Dendritic cell treated with granulocyte-macrophage colony-stimulating factor and Interleukin-4, amounts not matched to agents 40 ng/mL and 50 ng/mL, for 4 days (primary cell): Measurements from ENCODE around the gene GPR21.

Experiments used
- H3K27ac Mint-ChIP-seq: one replicate; pipeline ENCODE4 v1.8.0; 2022; ENCODE audit warnings: mild to moderate bottlenecking, mixed read lengths
- H3K27me3 Mint-ChIP-seq: one replicate; pipeline ENCODE4 v1.8.0; 2022; ENCODE audit warnings: mild to moderate bottlenecking, mixed read lengths
- H3K36me3 Mint-ChIP-seq: one replicate; pipeline ENCODE4 v1.8.0; 2022; ENCODE audit warnings: low read depth, mixed read lengths
- H3K4me1 Mint-ChIP-seq: one replicate; pipeline ENCODE4 v1.8.0; 2022; ENCODE audit warnings: low read depth, mixed read lengths
- H3K4me3 Mint-ChIP-seq: one replicate; pipeline ENCODE4 v1.8.0; 2022; ENCODE audit warnings: mild to moderate bottlenecking, moderate library complexity, mixed read lengths
- H3K9me3 Mint-ChIP-seq: one replicate; pipeline ENCODE4 v1.8.0; 2022; ENCODE audit warnings: mixed read lengths
- intact Hi-C: fragments of 100-400 bp; cut with micrococcal nuclease; formaldehyde crosslinking; loops from one replicate; pipeline ENCODE4 v1.15.0; 2022

GPR21 gene

GRCh38 chr9:123041489-123041888, 8.0 kb downstream of the GPR21 start:
- peaks cover 58% of the 10 kb centered on the region for H3K36me3 Mint-ChIP-seq

GRCh38 chr9:123043081-123043939, 9.8 kb downstream of the GPR21 start:
- Mint-ChIP-seq H3K27ac (no peak overlapping the region), H3K4me3 (no peak overlapping the region)
- intact Hi-C loops: no loop called here

More at GRCh38 chr9:123041489-123041888, 8.0 kb downstream of the GPR21 start:
- H3K27ac Mint-ChIP-seq: no peak overlapping the region
- H3K9me3 Mint-ChIP-seq: peaks cover 15% of the 10 kb centered on the region
- intact Hi-C loops: no loop called here
- H3K4me1 Mint-ChIP-seq: no peaks in the 10 kb centered on the region
- no peaks in the 10 kb centered on the region for H3K27me3 Mint-ChIP-seq
- no peak overlapping the region for H3K4me3 Mint-ChIP-seq

DNA sequence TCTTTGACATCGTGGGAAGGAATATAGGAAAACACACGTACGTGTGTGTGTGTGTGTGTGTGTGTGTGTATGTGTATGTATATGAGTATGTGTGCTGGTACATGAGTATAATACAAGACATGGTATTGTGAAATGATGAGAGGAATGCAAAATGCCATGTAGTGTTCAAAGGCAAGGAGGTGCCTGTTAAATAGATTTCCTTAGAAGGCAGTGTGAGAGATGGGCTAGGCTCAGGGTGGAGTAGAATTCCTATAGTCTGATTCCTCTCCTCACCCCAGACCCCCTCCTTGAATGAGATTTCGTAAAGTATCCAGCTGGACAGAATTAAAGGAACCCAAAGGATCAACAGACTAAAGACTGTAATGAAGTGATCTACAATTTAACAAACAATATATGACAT, 11.1 kb downstream of the GPR21 start:
- intact Hi-C loops: no loop called here
- Mint-ChIP-seq H3K4me3 (no peak overlapping the region), H3K27me3 (no peaks in the 10 kb centered on the region), H3K27ac (no peak overlapping the region), H3K36me3 (peaks cover 58% of the 10 kb centered on the region), H3K4me1 (no peaks in the 10 kb centered on the region), H3K9me3 (peaks cover 15% of the 10 kb centered on the region)

More at GRCh38 chr9:123043081-123043939, 9.8 kb downstream of the GPR21 start:
- Mint-ChIP-seq H3K36me3 (peaks cover 46% of the 10 kb centered on the region), H3K4me1 (no peaks in the 10 kb centered on the region), H3K27me3 (no peaks in the 10 kb centered on the region), H3K9me3 (peaks cover 15% of the 10 kb centered on the region)

DNA sequence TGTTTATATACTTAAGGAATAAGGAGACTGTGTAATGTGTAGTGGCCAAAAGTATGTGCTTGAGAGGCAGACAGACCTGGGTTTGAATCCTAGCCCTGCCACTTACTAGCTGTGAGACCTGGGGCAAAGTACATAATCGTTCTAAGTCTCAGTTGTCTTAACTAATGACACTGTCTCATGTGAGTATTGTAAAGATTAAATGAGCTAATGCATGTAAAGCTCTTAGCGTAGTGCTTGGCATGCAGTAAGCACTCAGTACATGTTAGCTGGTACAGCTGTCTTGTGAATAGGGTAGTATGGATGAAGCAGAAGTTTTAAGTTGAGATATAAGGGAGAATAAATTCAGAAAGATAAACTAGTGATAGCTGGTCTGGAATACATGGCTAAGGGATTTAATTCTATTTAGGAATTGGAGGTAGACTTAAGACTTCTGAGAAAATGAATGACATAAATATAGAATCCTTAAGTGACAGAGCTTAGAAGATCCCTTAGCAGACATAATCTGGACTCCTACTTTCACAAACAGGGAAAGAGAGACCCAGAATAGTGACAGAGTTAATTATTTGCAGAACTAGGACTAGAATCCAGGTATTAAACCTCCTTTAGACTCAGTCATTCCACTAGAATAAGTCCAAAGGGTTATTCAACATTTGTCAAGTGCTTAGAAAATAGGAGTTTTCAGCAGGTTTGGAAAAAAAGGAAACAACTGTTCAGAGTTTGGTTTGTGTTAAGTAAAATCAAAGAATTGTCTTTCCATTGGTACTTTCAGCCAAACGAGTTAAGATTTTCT, 13.1 kb downstream of the GPR21 start:
- H3K27ac Mint-ChIP-seq: no peak overlapping the region
- no peaks in the 10 kb centered on the region for H3K4me1 Mint-ChIP-seq
- intact Hi-C loops: no loop called here
- H3K9me3 Mint-ChIP-seq: peaks cover 15% of the 10 kb centered on the region
- no peaks in the 10 kb centered on the region for H3K27me3 Mint-ChIP-seq
- H3K36me3 Mint-ChIP-seq: peaks cover 62% of the 10 kb centered on the region
- H3K4me3 Mint-ChIP-seq: no peak overlapping the region

GRCh38 chr9:123048748-123049147, 15.3 kb downstream of the GPR21 start:
- Mint-ChIP-seq H3K4me1 (no peaks in the 10 kb centered on the region), H3K9me3 (no peaks in the 10 kb centered on the region), H3K27me3 (no peaks in the 10 kb centered on the region), H3K27ac (no peak overlapping the region), H3K4me3 (no peak overlapping the region), H3K36me3 (peaks cover 51% of the 10 kb centered on the region)
- intact Hi-C loops: no loop called here

- Mint-ChIP-seq H3K4me1 (no peaks in the 10 kb centered on the region), H3K4me3 (no peak overlapping the region), H3K27me3 (no peaks in the 10 kb centered on the region), H3K9me3 (no peaks in the 10 kb centered on the region), H3K27ac (no peak overlapping the region), H3K36me3 (peaks cover 50% of the 10 kb centered on the region)
- intact Hi-C loops: no loop called here
Observed at GRCh38 chr9:123049589-123050222, 16.2 kb downstream of the GPR21 start.

GRCh38 chr9:123053046-123053445, 19.6 kb downstream of the GPR21 start:
- H3K4me3 Mint-ChIP-seq: no peak overlapping the region
- H3K27ac Mint-ChIP-seq: no peak overlapping the region
- H3K27me3 Mint-ChIP-seq: no peaks in the 10 kb centered on the region
- no peaks in the 10 kb centered on the region for H3K9me3 Mint-ChIP-seq
- H3K4me1 Mint-ChIP-seq: no peaks in the 10 kb centered on the region
- intact Hi-C loops: no loop called here
- peaks cover 73% of the 10 kb centered on the region for H3K36me3 Mint-ChIP-seq

- H3K9me3 Mint-ChIP-seq: no peaks in the 10 kb centered on the region
- H3K4me3 Mint-ChIP-seq: no peak overlapping the region
- intact Hi-C loops: no loop called here
- H3K27me3 Mint-ChIP-seq: no peaks in the 10 kb centered on the region
- no peak overlapping the region for H3K27ac Mint-ChIP-seq
- peaks cover 69% of the 10 kb centered on the region for H3K36me3 Mint-ChIP-seq
- no peaks in the 10 kb centered on the region for H3K4me1 Mint-ChIP-seq
Observed at GRCh38 chr9:123053711-123054110, 20.2 kb downstream of the GPR21 start.

- H3K36me3 Mint-ChIP-seq: peaks cover 80% of the 10 kb centered on the region
- no peak overlapping the region for H3K27ac Mint-ChIP-seq
- H3K4me3 Mint-ChIP-seq: no peak overlapping the region
- no peaks in the 10 kb centered on the region for H3K9me3 Mint-ChIP-seq
- H3K4me1 Mint-ChIP-seq: no peaks in the 10 kb centered on the region
- intact Hi-C loops: no loop called here
- no peaks in the 10 kb centered on the region for H3K27me3 Mint-ChIP-seq
Observed at GRCh38 chr9:123058834-123059233, 25.4 kb downstream of the GPR21 start.

DNA sequence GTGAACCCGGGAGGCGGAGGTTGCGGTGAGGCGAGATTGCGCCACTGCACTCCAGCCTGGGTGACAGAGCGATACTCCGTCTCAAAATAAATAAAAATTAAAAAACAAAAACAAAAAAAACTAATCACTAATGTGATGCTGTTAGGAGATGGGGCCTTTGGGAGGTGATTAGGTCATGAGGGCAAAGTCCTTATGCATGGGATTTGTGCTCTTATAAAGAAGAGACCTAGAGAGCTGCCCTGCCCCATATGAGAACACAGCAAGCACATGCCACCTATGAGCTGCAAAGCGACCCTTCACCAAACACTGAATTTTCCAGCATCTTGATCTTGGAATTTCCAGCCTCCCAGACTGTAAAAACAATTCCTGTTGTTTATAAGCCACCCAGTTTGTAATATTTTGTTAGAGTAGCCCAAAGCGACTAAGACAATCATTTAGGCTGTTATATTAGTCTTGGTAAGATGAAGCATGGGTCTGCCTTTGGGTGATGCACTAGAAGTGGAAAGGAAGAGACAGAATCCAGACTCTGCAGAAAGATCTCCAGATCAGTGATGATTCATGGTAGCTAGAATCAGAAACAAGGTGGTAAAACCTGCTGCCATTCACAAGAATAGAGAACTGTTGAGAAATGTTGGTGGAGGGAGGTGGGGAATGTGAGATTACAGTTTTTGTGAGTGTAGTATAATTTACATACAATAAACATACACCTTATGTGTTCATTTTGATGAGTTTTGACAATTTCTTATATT, 26.2 kb downstream of the GPR21 start:
- intact Hi-C loops: no loop called here
- Mint-ChIP-seq H3K27ac (no peak overlapping the region), H3K4me3 (no peak overlapping the region), H3K36me3 (peaks cover 82% of the 10 kb centered on the region), H3K27me3 (no peaks in the 10 kb centered on the region), H3K9me3 (no peaks in the 10 kb centered on the region), H3K4me1 (no peaks in the 10 kb centered on the region)

DNA sequence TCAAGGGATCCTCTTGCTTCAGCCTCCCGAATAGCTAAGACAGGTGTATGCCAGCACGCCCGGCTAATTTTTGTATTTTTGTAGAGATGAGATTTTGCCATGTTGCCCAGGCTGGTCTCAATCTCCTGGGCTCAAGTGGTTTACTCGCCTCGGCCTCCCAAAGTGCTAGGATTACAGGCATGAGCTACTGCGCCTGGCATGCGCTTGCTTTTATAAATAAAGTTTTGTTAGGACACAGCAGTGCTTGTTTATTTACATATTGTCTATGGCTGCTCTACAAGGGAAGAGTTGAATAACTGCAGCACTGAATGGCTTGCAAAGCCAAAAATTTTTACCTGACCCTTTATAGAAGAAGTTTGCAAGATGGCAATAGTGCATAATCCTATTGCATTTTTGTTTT, 27.7 kb downstream of the GPR21 start:
- intact Hi-C loops: no loop called here

DNA sequence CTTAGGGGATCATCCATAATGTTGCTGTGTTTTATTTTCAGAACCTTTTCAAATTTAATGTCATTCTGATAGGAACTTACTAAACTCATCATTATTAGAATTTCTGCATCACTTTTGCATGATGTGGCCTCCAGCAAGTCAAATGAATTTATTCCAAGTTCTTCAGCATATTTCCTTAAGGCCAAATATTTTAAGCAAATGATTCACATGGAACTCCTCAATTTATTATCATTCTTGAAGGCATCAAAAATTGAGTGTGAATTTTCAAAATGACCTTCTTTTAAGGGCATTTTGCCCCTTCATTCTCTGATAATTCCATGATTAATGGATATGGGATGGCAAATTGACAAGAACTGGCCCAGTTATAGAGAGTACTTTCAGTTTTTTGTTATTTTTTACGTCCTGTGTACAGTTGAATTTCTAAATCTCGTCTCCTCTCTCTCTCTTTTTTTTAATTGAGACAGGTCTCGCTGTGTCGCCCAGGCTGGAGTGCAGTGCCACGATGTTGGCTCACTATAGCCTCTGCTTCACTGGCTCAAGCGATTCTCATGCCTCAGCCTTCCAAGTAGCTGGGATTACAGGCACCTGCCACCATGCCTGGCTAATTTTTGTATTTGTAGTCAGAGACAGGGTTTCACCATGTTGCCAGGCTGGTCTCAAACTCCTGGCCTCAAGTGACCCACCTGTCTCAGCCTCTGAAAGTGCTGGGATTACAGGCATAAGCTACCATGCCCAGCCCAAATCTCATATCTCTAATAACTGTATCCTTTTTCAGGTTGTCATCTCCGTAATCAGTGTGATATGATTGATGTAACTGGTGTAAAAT, 29.1 kb downstream of the GPR21 start:
- no peaks in the 10 kb centered on the region for H3K27me3 Mint-ChIP-seq
- no peak overlapping the region for H3K4me3 Mint-ChIP-seq
- H3K9me3 Mint-ChIP-seq: no peaks in the 10 kb centered on the region
- H3K36me3 Mint-ChIP-seq: peaks cover 82% of the 10 kb centered on the region
- intact Hi-C loops: no loop called here
- no peak overlapping the region for H3K27ac Mint-ChIP-seq
- H3K4me1 Mint-ChIP-seq: no peaks in the 10 kb centered on the region

More for the DNA sequence above, 27.7 kb downstream of the GPR21 start:
- Mint-ChIP-seq H3K36me3 (peaks cover 82% of the 10 kb centered on the region), H3K4me3 (no peak overlapping the region), H3K27ac (no peak overlapping the region), H3K4me1 (no peaks in the 10 kb centered on the region), H3K27me3 (no peaks in the 10 kb centered on the region), H3K9me3 (no peaks in the 10 kb centered on the region)

GRCh38 chr9:123063177-123063598, 29.7 kb downstream of the GPR21 start:
- Mint-ChIP-seq H3K27ac (no peak overlapping the region), H3K36me3 (peaks cover 84% of the 10 kb centered on the region), H3K9me3 (no peaks in the 10 kb centered on the region), H3K27me3 (no peaks in the 10 kb centered on the region), H3K4me1 (no peaks in the 10 kb centered on the region), H3K4me3 (no peak overlapping the region)
- intact Hi-C loops: no loop called here
